HepG2 (cell line): ENCODE results near the gene P2RX7. TPM values are rescaled to one million over a fixed set of nuclear protein-coding genes. Genes with fewer than 3 reads are reported as not detected.

Experiments used
- ATF1 ChIP-seq: IDR thresholded peaks from 2 replicates; pipeline ENCODE4 v1.6.1; 2016; ENCODE audit warnings: mild to moderate bottlenecking, control low read depth
- FOXJ3 ChIP-seq: sonication (generic); formaldehyde crosslinking; IDR thresholded peaks from 2 replicates; pipeline ENCODE4 v1.4.0; 2020; ENCODE audit warnings: missing genetic modification reagents, mild to moderate bottlenecking, borderline replicate concordance
- HMG20B ChIP-seq: conservative IDR thresholded peaks from 2 replicates; pipeline ENCODE4 v1.6.1; 2016; ENCODE audit warnings: missing genetic modification reagents, missing compliant biosample characterization
- HNRNPK ChIP-seq: fragments of 200-400 bp; formaldehyde crosslinking; IDR thresholded peaks from 2 replicates; pipeline ENCODE4 v1.6.1; 2018; ENCODE audit warnings: low read length, low read depth, moderate library complexity, mild to moderate bottlenecking; ENCODE audit not compliant: poor library complexity, severe bottlenecking
- HNRNPUL1 ChIP-seq: fragments of 200-400 bp; formaldehyde crosslinking; IDR thresholded peaks from 2 replicates; pipeline ENCODE4 v1.6.1; 2017; ENCODE audit warnings: low read depth, mild to moderate bottlenecking, low read length, moderate library complexity
- KDM3A ChIP-seq: IDR thresholded peaks from 2 replicates; pipeline ENCODE4 v1.6.1; 2018; ENCODE audit warnings: low read depth, missing compliant biosample characterization
- KLF11 ChIP-seq: IDR thresholded peaks from 2 replicates; pipeline ENCODE4 v1.6.1; 2016; ENCODE audit warnings: missing compliant biosample characterization
- MEIS1 ChIP-seq: sonication (generic); formaldehyde crosslinking; IDR thresholded peaks from 2 replicates; pipeline ENCODE4 v1.9.0; 2021; ENCODE audit warnings: mild to moderate bottlenecking, missing genetic modification reagents, moderate library complexity, borderline replicate concordance
- SRF ChIP-seq: IDR thresholded peaks from 2 replicates; pipeline ENCODE4 v1.6.1; 2011; ENCODE audit warnings: mild to moderate bottlenecking, low read depth, low read length, moderate library complexity
- SRY ChIP-seq: sonication (generic); formaldehyde crosslinking; IDR thresholded peaks from 2 replicates; pipeline ENCODE4 v1.8.0; 2022; ENCODE audit warnings: mild to moderate bottlenecking, missing genetic modification reagents
- TBL1XR1 ChIP-seq: fragments of 150-350 bp; IDR thresholded peaks from 2 replicates; pipeline ENCODE4 v1.6.1; 2014; ENCODE audit warnings: borderline replicate concordance, low read length; ENCODE audit not compliant: partially characterized antibody
- YEATS2 ChIP-seq: sonication (generic); formaldehyde crosslinking; IDR thresholded peaks from 2 replicates; pipeline ENCODE4 v1.4.0; 2020; ENCODE audit warnings: missing genetic modification reagents, borderline replicate concordance
- ZBTB21 ChIP-seq: sonication (generic); formaldehyde crosslinking; IDR thresholded peaks from 2 replicates; pipeline ENCODE4 v1.4.0; 2020; ENCODE audit warnings: missing genetic modification reagents
- ZNF225 ChIP-seq: sonication (generic); formaldehyde crosslinking; IDR thresholded peaks from 2 replicates; pipeline ENCODE4 v1.4.0; 2020; ENCODE audit warnings: mild to moderate bottlenecking, missing genetic modification reagents
- ZNF3 ChIP-seq: IDR thresholded peaks from 2 replicates; pipeline ENCODE4 v1.7.0; 2017; ENCODE audit warnings: inconsistent platforms
- ZNF431 ChIP-seq: sonication (generic); formaldehyde crosslinking; IDR thresholded peaks from 2 replicates; pipeline ENCODE4 v1.9.0; 2022; ENCODE audit warnings: missing genetic modification reagents, low read depth, mild to moderate bottlenecking, borderline replicate concordance
- ZNF605 ChIP-seq: sonication (generic); formaldehyde crosslinking; IDR thresholded peaks from 2 replicates; pipeline ENCODE4 v1.8.0; 2022; ENCODE audit warnings: mild to moderate bottlenecking, missing genetic modification reagents
- ZNF616 ChIP-seq: sonication (generic); formaldehyde crosslinking; IDR thresholded peaks from 2 replicates; pipeline ENCODE4 v1.5.0; 2020; ENCODE audit warnings: low read depth, mild to moderate bottlenecking, missing genetic modification reagents
- polyA plus RNA-seq, 8 experiments: library from polyadenylated mRNA; depleted of rRNA in 3 of 8; stranded (reverse) in 7 of 8; unstranded in 1 of 8; fragments of >200 nt; fragmentation: Illumina TruSeq in 4 of 8; extraction: Trizol in 4 of 8; gene quantifications; 2 replicates each; pipeline versions ENCODE4 v1.2.1 to v1.2.3, GENCODE V29; 2011 to 2016; ENCODE audit warnings: low read depth in 4 of 8, missing spikeins in 1 of 8, mixed read lengths in 1 of 8; ENCODE audit not compliant: insufficient read depth in 1 of 8
- total RNA-seq, 5 experiments: library from RNA; depleted of rRNA; stranded (reverse); fragments of >200 nt; fragmentation: Illumina TruSeq; extraction: Trizol; gene quantifications; 2 replicates each; pipeline ENCODE4 v1.2.3, GENCODE V29; 2016; ENCODE audit warnings: low read depth in 1 of 5
- TF ChIP-seq, protein P1 (sequence below): sonication (generic); formaldehyde crosslinking; IDR thresholded peaks from 2 replicates; pipeline ENCODE4 v1.4.0; 2020; ENCODE audit warnings: missing genetic modification reagents
- TF ChIP-seq, protein P2 (sequence below): fragments of 450-650 bp; IDR thresholded peaks from 2 replicates; pipeline ENCODE4 v1.6.1; 2016
- TF ChIP-seq, protein P3 (sequence below): sonication (generic); formaldehyde crosslinking; IDR thresholded peaks from 2 replicates; pipeline ENCODE4 v1.4.0; 2020; ENCODE audit warnings: missing genetic modification reagents
- TF ChIP-seq, protein P4 (sequence below): sonication (generic); formaldehyde crosslinking; IDR thresholded peaks from 2 replicates; pipeline ENCODE4 v1.5.1; 2020; ENCODE audit warnings: missing genetic modification reagents, mild to moderate bottlenecking, borderline replicate concordance

Gene P2RX7
- total and polyA plus RNA-seq, 2 of the 13 experiments (the other 11 are each of a cell fraction or from before 2014, with no cell fraction given), result 0.13 to 0.73 TPM

DNA sequence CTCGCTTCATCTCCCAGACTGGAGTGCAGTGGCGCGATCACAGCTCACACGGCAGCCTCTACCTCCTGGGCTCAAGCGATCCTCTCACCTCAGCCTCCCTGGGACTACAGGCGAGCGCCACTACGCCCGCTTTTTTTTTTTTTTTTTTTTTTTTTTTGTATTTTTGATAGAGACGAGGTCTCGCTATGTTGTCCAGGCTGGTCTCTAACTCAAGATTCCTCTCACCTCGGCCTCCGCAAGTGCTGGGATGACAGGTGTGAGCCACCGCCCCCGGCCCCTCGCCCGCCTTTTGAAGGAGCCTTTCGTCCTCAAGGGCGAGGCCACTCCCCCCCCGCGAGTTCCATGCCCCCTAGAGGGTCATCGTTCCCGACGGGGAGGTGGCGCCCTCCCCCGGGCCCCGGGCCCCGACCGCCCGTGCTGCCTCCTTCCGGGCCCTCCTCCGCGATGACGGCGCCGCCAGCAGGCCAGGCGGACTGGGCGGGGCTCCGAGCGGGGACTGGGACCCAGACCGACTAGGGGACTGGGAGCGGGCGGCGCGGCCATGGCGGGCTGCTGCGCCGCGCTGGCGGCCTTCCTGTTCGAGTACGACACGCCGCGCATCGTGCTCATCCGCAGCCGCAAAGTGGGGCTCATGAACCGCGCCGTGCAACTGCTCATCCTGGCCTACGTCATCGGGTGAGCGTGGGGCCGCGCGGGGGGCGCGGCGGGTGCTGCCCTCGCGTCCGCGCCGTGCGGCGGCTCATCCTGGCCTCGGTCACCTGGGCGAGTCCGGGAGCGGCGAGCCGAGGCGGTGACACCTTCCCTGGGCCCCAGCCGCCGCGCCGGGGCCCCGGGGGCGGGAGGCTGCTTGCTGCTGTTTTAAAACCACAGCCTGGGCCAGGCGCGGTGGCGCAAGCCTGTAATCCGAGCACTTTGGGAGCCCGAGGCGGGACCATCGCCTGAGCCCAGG lies 77.2 kb downstream of the P2RX7 start, which contains the start of gene P2RX4 (continued):
- 0 out of 2 replicates have a peak, but pooled peaks have one; percentile 48 for TF ChIP-seq ZNF616 (CRISPR knock-in tag)
- no peak for TF ChIP-seq ZBTB21 (CRISPR knock-in tag)
- TF ChIP-seq, protein P1, sequence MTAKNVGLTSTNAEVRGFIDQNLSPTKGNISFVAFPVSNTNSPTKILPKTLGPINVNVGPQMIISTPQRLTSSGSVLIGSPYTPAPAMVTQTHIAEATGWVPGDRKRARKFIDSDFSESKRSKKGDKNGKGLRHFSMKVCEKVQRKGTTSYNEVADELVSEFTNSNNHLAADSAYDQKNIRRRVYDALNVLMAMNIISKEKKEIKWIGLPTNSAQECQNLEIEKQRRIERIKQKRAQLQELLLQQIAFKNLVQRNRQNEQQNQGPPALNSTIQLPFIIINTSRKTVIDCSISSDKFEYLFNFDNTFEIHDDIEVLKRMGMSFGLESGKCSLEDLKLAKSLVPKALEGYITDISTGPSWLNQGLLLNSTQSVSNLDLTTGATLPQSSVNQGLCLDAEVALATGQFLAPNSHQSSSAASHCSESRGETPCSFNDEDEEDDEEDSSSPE, result peak; percentile 40
- TF ChIP-seq HMG20B (CRISPR knock-in tag), result 0 out of 2 replicates have a peak, but pooled peaks have one; percentile 11
- TF ChIP-seq YEATS2, result no peak
- no peak for TF ChIP-seq FOXJ3 (CRISPR knock-in tag)
- TF ChIP-seq KDM3A (CRISPR knock-in tag), result no peak; the same call in 1 of the 2 replicates
- TF ChIP-seq, protein P2, sequence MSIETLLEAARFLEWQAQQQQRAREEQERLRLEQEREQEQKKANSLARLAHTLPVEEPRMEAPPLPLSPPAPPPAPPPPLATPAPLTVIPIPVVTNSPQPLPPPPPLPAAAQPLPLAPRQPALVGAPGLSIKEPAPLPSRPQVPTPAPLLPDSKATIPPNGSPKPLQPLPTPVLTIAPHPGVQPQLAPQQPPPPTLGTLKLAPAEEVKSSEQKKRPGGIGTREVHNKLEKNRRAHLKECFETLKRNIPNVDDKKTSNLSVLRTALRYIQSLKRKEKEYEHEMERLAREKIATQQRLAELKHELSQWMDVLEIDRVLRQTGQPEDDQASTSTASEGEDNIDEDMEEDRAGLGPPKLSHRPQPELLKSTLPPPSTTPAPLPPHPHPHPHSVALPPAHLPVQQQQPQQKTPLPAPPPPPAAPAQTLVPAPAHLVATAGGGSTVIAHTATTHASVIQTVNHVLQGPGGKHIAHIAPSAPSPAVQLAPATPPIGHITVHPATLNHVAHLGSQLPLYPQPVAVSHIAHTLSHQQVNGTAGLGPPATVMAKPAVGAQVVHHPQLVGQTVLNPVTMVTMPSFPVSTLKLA, result no peak
- TF ChIP-seq ZNF3, result no peak
- TF ChIP-seq, protein P3, sequence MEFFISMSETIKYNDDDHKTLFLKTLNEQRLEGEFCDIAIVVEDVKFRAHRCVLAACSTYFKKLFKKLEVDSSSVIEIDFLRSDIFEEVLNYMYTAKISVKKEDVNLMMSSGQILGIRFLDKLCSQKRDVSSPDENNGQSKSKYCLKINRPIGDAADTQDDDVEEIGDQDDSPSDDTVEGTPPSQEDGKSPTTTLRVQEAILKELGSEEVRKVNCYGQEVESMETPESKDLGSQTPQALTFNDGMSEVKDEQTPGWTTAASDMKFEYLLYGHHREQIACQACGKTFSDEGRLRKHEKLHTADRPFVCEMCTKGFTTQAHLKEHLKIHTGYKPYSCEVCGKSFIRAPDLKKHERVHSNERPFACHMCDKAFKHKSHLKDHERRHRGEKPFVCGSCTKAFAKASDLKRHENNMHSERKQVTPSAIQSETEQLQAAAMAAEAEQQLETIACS (CRISPR knock-in tag), result no peak
- no peak for TF ChIP-seq ZNF225 (CRISPR knock-in tag)
- TF ChIP-seq ZNF605 (CRISPR knock-in tag), result 0 out of 2 replicates have a peak, but pooled peaks have one; percentile 23
- no peak for TF ChIP-seq ZNF431 (CRISPR knock-in tag)
- TF ChIP-seq, protein P4, sequence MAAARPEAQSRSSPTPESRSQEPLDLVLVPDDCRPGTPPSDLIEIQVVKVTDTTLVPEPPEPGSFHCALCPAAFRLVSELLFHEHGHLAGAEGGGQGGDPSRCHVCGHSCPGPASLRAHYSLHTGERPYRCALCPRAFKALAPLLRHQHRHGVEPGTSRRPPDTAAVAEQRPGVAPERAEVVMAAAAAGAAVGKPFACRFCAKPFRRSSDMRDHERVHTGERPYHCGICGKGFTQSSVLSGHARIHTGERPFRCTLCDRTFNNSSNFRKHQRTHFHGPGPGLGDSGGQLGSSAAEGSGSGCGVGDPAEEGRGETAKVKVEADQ (CRISPR knock-in tag), result no peak
- TF ChIP-seq SRF, result no peak
- TF ChIP-seq ATF1 (CRISPR knock-in tag), result no peak
- peak; percentile 87 for TF ChIP-seq SRY (CRISPR knock-in tag)
- TF ChIP-seq MEIS1 (CRISPR knock-in tag), result 0 out of 2 replicates have a peak, but pooled peaks have one; percentile 56
- TF ChIP-seq HNRNPUL1, result no peak
- TF ChIP-seq HNRNPK, result no peak
- TF ChIP-seq KLF11 (CRISPR knock-in tag), result no peak
- no peak for TF ChIP-seq TBL1XR1
